GM12878 (cell line): ENCODE data around the gene FERMT2.

Source experiments
- EZH2 ChIP-seq: IDR thresholded peaks from 2 replicates; pipeline ENCODE4 v1.6.1; 2012; ENCODE audit warnings: low read depth, mild to moderate bottlenecking, control low read depth, inconsistent platforms, low read length, borderline replicate concordance; ENCODE audit not compliant: control insufficient read depth
- JUND ChIP-seq: IDR thresholded peaks from 2 replicates; pipeline ENCODE4 v1.6.1; 2012; ENCODE audit warnings: low read depth, mild to moderate bottlenecking, low read length, improper control_type of control experiment, moderate library complexity
- POLR2AphosphoS5 ChIP-seq: IDR thresholded peaks from 2 replicates; pipeline ENCODE4 v1.6.1; 2011; ENCODE audit warnings: mild to moderate bottlenecking, low read length, inconsistent platforms
- SMC3 ChIP-seq: IDR thresholded peaks from 2 replicates; pipeline ENCODE4 v1.6.1; 2011; ENCODE audit warnings: low read length, improper control_type of control experiment, borderline replicate concordance
- TF ChIP-seq, protein P1 (sequence below), 3 experiments: IDR thresholded peaks in 2 of 3; conservative IDR thresholded peaks in 1 of 3; 2 replicates each; pipeline ENCODE4 v1.5.1; 2011; ENCODE audit warnings: low read depth in 3 of 3, low read length in 3 of 3, mild to moderate bottlenecking in 3 of 3, control low read depth in 2 of 3, moderate library complexity in 2 of 3, inconsistent platforms in 1 of 3, mixed read lengths in 1 of 3; ENCODE audit not compliant: control insufficient read depth in 2 of 3, insufficient read depth in 1 of 3; ENCODE audit errors: extremely low read depth in 1 of 3
- TF ChIP-seq, protein P2 (sequence below): IDR thresholded peaks from 2 replicates; pipeline ENCODE4 v1.6.1; 2012; ENCODE audit warnings: low read depth, low read length, improper control_type of control experiment
- TF ChIP-seq, protein P3 (sequence below): IDR thresholded peaks from 2 replicates; pipeline ENCODE4 v1.6.1; 2012; ENCODE audit warnings: low read depth, low read length, improper control_type of control experiment
- TF ChIP-seq, protein P4 (sequence below): IDR thresholded peaks from 2 replicates; pipeline ENCODE4 v1.6.1; 2011; ENCODE audit warnings: low read depth, mild to moderate bottlenecking, low read length, moderate library complexity, borderline replicate concordance; ENCODE audit errors: extremely low read depth

DNA sequence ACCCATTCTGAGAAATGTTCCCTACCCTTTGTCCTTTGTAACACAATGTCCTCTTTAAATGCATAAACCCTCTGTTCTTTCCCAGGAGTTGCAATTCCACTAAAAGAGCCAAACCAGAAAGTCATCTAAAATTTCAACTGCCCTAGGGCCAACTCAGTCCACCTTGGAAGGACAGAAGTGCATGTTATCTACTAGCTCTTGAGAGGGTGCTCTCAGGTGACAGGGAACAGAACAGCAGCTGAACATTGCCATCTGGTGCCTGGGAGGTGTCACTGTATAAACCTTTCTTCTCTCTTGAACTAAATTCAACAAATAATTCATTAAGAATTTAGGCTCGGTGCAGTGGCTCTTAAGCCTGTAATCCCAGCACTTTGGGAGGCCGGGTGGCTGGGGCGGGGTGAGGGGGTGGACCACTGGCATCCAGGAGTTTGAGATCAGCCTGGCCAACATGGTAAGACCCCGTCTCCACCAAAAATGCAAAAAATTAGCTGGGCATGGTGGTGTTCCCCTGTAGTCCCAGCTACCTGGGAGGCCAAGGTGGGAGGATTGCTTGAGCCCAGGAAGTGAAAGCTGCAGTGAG, 10.3 kb upstream of the FERMT2 start:
- TF ChIP-seq JUND = no peak
- TF ChIP-seq EZH2 = no peak
- TF ChIP-seq, protein P1, sequence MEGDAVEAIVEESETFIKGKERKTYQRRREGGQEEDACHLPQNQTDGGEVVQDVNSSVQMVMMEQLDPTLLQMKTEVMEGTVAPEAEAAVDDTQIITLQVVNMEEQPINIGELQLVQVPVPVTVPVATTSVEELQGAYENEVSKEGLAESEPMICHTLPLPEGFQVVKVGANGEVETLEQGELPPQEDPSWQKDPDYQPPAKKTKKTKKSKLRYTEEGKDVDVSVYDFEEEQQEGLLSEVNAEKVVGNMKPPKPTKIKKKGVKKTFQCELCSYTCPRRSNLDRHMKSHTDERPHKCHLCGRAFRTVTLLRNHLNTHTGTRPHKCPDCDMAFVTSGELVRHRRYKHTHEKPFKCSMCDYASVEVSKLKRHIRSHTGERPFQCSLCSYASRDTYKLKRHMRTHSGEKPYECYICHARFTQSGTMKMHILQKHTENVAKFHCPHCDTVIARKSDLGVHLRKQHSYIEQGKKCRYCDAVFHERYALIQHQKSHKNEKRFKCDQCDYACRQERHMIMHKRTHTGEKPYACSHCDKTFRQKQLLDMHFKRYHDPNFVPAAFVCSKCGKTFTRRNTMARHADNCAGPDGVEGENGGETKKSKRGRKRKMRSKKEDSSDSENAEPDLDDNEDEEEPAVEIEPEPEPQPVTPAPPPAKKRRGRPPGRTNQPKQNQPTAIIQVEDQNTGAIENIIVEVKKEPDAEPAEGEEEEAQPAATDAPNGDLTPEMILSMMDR (IDR thresholded peaks at IDR 0.05 in 2 of 3, conservative IDR thresholded peaks at IDR 0.05 in 1 of 3; ENCODE audit: control insufficient read depth in 2 of 3, extremely low read depth in 1 of 3, insufficient read depth in 1 of 3, low read depth in 3 of 3, low read length in 3 of 3) = peak; percentile 58 to 82 (median 64)
- TF ChIP-seq, protein P2, sequence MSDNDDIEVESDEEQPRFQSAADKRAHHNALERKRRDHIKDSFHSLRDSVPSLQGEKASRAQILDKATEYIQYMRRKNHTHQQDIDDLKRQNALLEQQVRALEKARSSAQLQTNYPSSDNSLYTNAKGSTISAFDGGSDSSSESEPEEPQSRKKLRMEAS = no peak
- TF ChIP-seq, protein P3, sequence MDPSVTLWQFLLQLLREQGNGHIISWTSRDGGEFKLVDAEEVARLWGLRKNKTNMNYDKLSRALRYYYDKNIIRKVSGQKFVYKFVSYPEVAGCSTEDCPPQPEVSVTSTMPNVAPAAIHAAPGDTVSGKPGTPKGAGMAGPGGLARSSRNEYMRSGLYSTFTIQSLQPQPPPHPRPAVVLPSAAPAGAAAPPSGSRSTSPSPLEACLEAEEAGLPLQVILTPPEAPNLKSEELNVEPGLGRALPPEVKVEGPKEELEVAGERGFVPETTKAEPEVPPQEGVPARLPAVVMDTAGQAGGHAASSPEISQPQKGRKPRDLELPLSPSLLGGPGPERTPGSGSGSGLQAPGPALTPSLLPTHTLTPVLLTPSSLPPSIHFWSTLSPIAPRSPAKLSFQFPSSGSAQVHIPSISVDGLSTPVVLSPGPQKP = no peak
- no peak for TF ChIP-seq POLR2AphosphoS5
- peak; percentile 98 for TF ChIP-seq SMC3
- TF ChIP-seq, protein P4, sequence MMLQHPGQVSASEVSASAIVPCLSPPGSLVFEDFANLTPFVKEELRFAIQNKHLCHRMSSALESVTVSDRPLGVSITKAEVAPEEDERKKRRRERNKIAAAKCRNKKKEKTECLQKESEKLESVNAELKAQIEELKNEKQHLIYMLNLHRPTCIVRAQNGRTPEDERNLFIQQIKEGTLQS = no peak
